ENCODE data around the gene ZNF276.

ZNF276 gene

GRCh38 chr16:89729293-89729692 lies 8.0 kb downstream of the ZNF276 start:
- Histone ChIP-seq H3K36me3 (ENCODE audit: insufficient read depth, low read length) (peaks cover 55% of the 10 kb centered on the region), H3K27me3 (ENCODE audit: insufficient read depth, low read length) (no peaks in the 10 kb centered on the region), H4K20me1 (ENCODE audit: insufficient read depth, low read length) (no peaks in the 10 kb centered on the region), H3K9ac (ENCODE audit: low read length) (no peak overlapping the region), H3K4me2 (ENCODE audit: low read length) (no peak overlapping the region), H3K4me3 (ENCODE audit: low read depth, low read length, poor library complexity, severe bottlenecking) (no peak overlapping the region), H3K4me1 (ENCODE audit: insufficient read depth, low read length, severe bottlenecking) (no peaks in the 10 kb centered on the region), H3K9me2 (ENCODE audit: low read depth, low read length) (no peaks in the 10 kb centered on the region), H2AFZ (ENCODE audit: low read length) (no peak overlapping the region), H3K27ac (ENCODE audit: low read depth, low read length, poor library complexity, severe bottlenecking) (no peak overlapping the region), H3K9me3 (ENCODE audit: low read length) (no peaks in the 10 kb centered on the region), H3K79me2 (ENCODE audit: insufficient read depth, low read length) (no peaks in the 10 kb centered on the region), H3F3A (ENCODE audit: insufficient read depth, low read length) (no peaks in the 10 kb centered on the region)
- TF ChIP-seq CTCF (IDR thresholded peaks at IDR 0.05; ENCODE audit: low read length), result no peak
- TF ChIP-seq EZH2 (IDR thresholded peaks at IDR 0.05; ENCODE audit: borderline replicate concordance, low read length), result no peak

- Histone ChIP-seq H3K4me1 (ENCODE audit: insufficient read depth, low read length, severe bottlenecking) (no peaks in the 10 kb centered on the region), H3K27ac (ENCODE audit: low read depth, low read length, poor library complexity, severe bottlenecking) (no peak overlapping the region), H4K20me1 (ENCODE audit: insufficient read depth, low read length) (no peaks in the 10 kb centered on the region), H3K9me2 (ENCODE audit: low read depth, low read length) (no peaks in the 10 kb centered on the region), H3K9ac (ENCODE audit: low read length) (no peak overlapping the region), H3K4me2 (ENCODE audit: low read length) (no peak overlapping the region), H3K36me3 (ENCODE audit: insufficient read depth, low read length) (peaks cover 60% of the 10 kb centered on the region), H3K4me3 (ENCODE audit: low read depth, low read length, poor library complexity, severe bottlenecking) (no peak overlapping the region), H3K27me3 (ENCODE audit: insufficient read depth, low read length) (no peaks in the 10 kb centered on the region), H3K79me2 (ENCODE audit: insufficient read depth, low read length) (no peaks in the 10 kb centered on the region), H3F3A (ENCODE audit: insufficient read depth, low read length) (no peaks in the 10 kb centered on the region), H3K9me3 (ENCODE audit: low read length) (no peaks in the 10 kb centered on the region), H2AFZ (ENCODE audit: low read length) (no peak overlapping the region)
- TF ChIP-seq CTCF (IDR thresholded peaks at IDR 0.05; ENCODE audit: low read length) (no peak), EZH2 (IDR thresholded peaks at IDR 0.05; ENCODE audit: borderline replicate concordance, low read length) (no peak)
Observed at GRCh38 chr16:89729863-89730593, 8.7 kb downstream of the ZNF276 start.

GRCh38 chr16:89730610-89731234 lies 9.4 kb downstream of the ZNF276 start:
- Histone ChIP-seq H3K27me3 (ENCODE audit: insufficient read depth, low read length) (no peaks in the 10 kb centered on the region), H3K9me2 (ENCODE audit: low read depth, low read length) (no peaks in the 10 kb centered on the region), H3K4me3 (ENCODE audit: low read depth, low read length, poor library complexity, severe bottlenecking) (no peak overlapping the region), H3F3A (ENCODE audit: insufficient read depth, low read length) (no peaks in the 10 kb centered on the region), H3K27ac (ENCODE audit: low read depth, low read length, poor library complexity, severe bottlenecking) (no peak overlapping the region), H3K9ac (ENCODE audit: low read length) (no peak overlapping the region), H3K9me3 (ENCODE audit: low read length) (no peaks in the 10 kb centered on the region), H3K79me2 (ENCODE audit: insufficient read depth, low read length) (no peaks in the 10 kb centered on the region), H3K36me3 (ENCODE audit: insufficient read depth, low read length) (peaks cover 67% of the 10 kb centered on the region), H3K4me2 (ENCODE audit: low read length) (no peak overlapping the region), H3K4me1 (ENCODE audit: insufficient read depth, low read length, severe bottlenecking) (no peaks in the 10 kb centered on the region), H4K20me1 (ENCODE audit: insufficient read depth, low read length) (no peaks in the 10 kb centered on the region), H2AFZ (ENCODE audit: low read length) (no peak overlapping the region)
- TF ChIP-seq EZH2 (IDR thresholded peaks at IDR 0.05; ENCODE audit: borderline replicate concordance, low read length), result no peak
- no peak for TF ChIP-seq CTCF (IDR thresholded peaks at IDR 0.05; ENCODE audit: low read length)

Data from OCI-LY1 (cell line).